GM18526 (cell line): ENCODE measurements around the gene KSR2.

Experiments
- POLR2A ChIP-seq: IDR thresholded peaks from 3 replicates; pipeline ENCODE4 v1.6.1; 2011; ENCODE audit not compliant: insufficient read length; ENCODE audit errors: extremely low read depth

KSR2 gene

GRCh38 chr12:117559978-117560377, 408.8 kb downstream of the KSR2 start:
- TF ChIP-seq POLR2A = no peak

GRCh38 chr12:117555889-117556288, 412.9 kb downstream of the KSR2 start:
- no peak for TF ChIP-seq POLR2A

GRCh38 chr12:117552971-117553370, 415.8 kb downstream of the KSR2 start:
- no peak for TF ChIP-seq POLR2A

- TF ChIP-seq POLR2A = no peak
Observed at GRCh38 chr12:117551665-117552064, 417.1 kb downstream of the KSR2 start.

GRCh38 chr12:117547209-117547608, 421.6 kb downstream of the KSR2 start:
- TF ChIP-seq POLR2A = no peak

- no peak for TF ChIP-seq POLR2A
Observed at GRCh38 chr12:117545216-117545615, 423.6 kb downstream of the KSR2 start.

GRCh38 chr12:117540011-117540410, 428.8 kb downstream of the KSR2 start:
- TF ChIP-seq POLR2A = no peak

GRCh38 chr12:117538926-117539325, 429.9 kb downstream of the KSR2 start:
- no peak for TF ChIP-seq POLR2A

- TF ChIP-seq POLR2A = no peak
Observed at GRCh38 chr12:117538032-117538690, 430.6 kb downstream of the KSR2 start.

GRCh38 chr12:117533687-117534086, 435.1 kb downstream of the KSR2 start:
- no peak for TF ChIP-seq POLR2A

GRCh38 chr12:117530796-117531195, 438.0 kb downstream of the KSR2 start:
- no peak for TF ChIP-seq POLR2A

- TF ChIP-seq POLR2A = no peak
Observed at GRCh38 chr12:117528538-117528937, 440.3 kb downstream of the KSR2 start.

GRCh38 chr12:117527479-117527855, 441.3 kb downstream of the KSR2 start:
- no peak for TF ChIP-seq POLR2A

GRCh38 chr12:117526757-117527478, 441.9 kb downstream of the KSR2 start:
- no peak for TF ChIP-seq POLR2A

- TF ChIP-seq POLR2A = no peak
Observed at GRCh38 chr12:117525766-117526165, 443.0 kb downstream of the KSR2 start.

- no peak for TF ChIP-seq POLR2A
Observed at GRCh38 chr12:117524806-117525205, 444.0 kb downstream of the KSR2 start.

GRCh38 chr12:117523971-117524370, 444.8 kb downstream of the KSR2 start:
- no peak for TF ChIP-seq POLR2A
